NCI-H2227 treated with DMSO at 0.1 percent for 48 hours (cell line): ENCODE measurements around the gene CSF3R.
A peak's percentile ranks its signal among the peaks of the same experiment; 100 is the strongest.

Source experiments
- DNase-seq: peaks from one replicate; lab custom pipeline; 2025; lab: John Stamatoyannopoulos, UW

The CSF3R gene

GRCh38 chr1:36457691-36458090, 25.0 kb downstream of the CSF3R start:
- DNase-seq = no peak

- no peak for DNase-seq
Measured at GRCh38 chr1:36456391-36456928, 26.3 kb downstream of the CSF3R start.

- no peak for DNase-seq
Measured at GRCh38 chr1:36455386-36455785, 27.3 kb downstream of the CSF3R start.

GRCh38 chr1:36453600-36454388, 28.9 kb downstream of the CSF3R start:
- no peak for DNase-seq

- no peak for DNase-seq
Measured at GRCh38 chr1:36453051-36453450, 29.7 kb downstream of the CSF3R start.

GRCh38 chr1:36450919-36451305, 31.8 kb downstream of the CSF3R start:
- DNase-seq = no peak

GRCh38 chr1:36450270-36450918, 32.3 kb downstream of the CSF3R start, which contains the start of gene OSCP1:
TSS of gene OSCP1 (minus strand) at chr1:36450451. CDS start at chr1:36450369, 82 bp downstream.
- DNase-seq = peak; percentile 97

GRCh38 chr1:36448530-36449056, 34.1 kb downstream of the CSF3R start:
- no peak for DNase-seq

GRCh38 chr1:36447450-36447849, 35.3 kb downstream of the CSF3R start:
- DNase-seq = no peak

- no peak for DNase-seq
Measured at GRCh38 chr1:36446746-36447145, 36.0 kb downstream of the CSF3R start.

- DNase-seq = peak; percentile 53
Measured at GRCh38 chr1:36446271-36446670, 36.4 kb downstream of the CSF3R start.

- DNase-seq = no peak
Measured at GRCh38 chr1:36443297-36443696, 39.4 kb downstream of the CSF3R start.

- no peak for DNase-seq
Measured at GRCh38 chr1:36442337-36442736, 40.4 kb downstream of the CSF3R start.

- DNase-seq = no peak
Measured at GRCh38 chr1:36440646-36441045, 42.1 kb downstream of the CSF3R start.

GRCh38 chr1:36440044-36440443, 42.7 kb downstream of the CSF3R start:
- DNase-seq = peak; percentile 26

GRCh38 chr1:36438715-36439114, 44.0 kb downstream of the CSF3R start:
- no peak for DNase-seq

GRCh38 chr1:36436821-36437220, 45.9 kb downstream of the CSF3R start:
- DNase-seq = no peak

- DNase-seq = no peak
Measured at GRCh38 chr1:36433102-36433501, 49.6 kb downstream of the CSF3R start.

- DNase-seq = no peak
Measured at GRCh38 chr1:36432616-36433015, 50.1 kb downstream of the CSF3R start.

- no peak for DNase-seq
Measured at GRCh38 chr1:36425791-36426190, 56.9 kb downstream of the CSF3R start.

- DNase-seq = no peak
Measured at GRCh38 chr1:36421649-36422048, 61.1 kb downstream of the CSF3R start.

GRCh38 chr1:36420836-36421317, 61.8 kb downstream of the CSF3R start:
- DNase-seq = peak; percentile 65

- DNase-seq = no peak
Measured at GRCh38 chr1:36420409-36420808, 62.3 kb downstream of the CSF3R start.
